ENCODE data around the gene TMEM123.
"Not testable (repeated sequence)": the region's sequence is repeated elsewhere in the genome, so short reads cannot be mapped to it uniquely, and the experiment has no call there.

Gene TMEM123

DNA sequence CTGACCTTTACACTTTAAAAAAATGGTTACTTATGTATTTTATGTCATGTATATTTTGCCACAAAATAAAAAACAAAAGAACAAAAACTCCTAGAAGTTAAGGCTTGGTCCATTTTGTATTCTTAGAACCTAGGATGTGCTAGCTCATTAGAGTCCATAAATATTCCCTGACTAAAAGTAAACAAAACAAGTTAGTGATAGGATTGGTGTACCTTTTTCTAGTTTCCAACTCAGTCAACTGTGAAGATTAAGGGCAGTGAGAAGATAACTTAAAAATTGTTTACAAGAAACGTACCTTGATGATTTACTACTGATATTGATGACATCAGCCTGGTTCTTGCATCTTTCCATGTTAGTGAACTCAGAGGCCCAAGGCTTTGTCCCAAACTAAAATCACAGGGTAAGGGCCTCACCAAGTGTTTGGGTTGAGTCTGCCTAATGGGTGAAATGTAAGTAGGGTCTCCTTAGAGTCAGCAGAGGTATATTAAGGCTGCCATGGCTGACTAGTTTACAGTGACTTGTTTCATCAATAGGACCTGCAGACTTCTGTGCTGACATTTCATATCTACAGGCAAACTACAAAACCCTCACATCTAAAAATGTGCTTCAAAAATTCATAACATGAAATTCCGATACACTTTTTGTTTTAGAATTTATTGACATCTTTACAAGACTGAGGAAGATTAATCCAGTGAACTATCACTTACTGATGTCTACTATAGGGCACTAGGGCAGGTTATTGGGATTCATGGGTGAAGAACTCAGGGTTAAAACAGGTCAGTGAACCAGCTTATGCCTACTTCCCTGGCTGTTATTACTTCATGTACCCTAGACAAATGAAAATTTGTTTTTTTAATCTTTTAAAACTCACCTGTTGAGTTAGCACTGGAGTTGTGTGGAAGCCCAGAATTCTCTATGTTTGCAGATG, 4.4 kb downstream of the TMEM123 start:
- DNase-seq = no peak

DNA sequence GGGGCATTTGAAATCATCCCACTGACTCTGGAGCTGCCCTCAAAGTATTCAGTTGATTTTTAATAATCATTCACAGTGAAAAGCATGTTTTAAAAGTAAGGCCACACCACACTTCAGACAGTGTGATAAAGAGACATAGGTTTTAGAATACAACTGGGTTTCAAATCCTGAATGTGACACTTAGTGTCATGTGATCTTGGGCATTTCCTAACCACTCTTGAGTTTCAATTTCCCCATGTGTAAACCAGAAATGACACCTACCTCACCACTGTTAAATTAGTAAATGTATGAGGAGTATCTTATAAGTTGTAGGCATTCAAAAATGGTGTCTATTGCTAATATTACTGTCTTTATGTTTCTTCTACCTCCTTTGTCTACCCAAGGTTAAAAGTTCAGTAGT, 5.4 kb downstream of the TMEM123 start:
- no peak for DNase-seq

DNA sequence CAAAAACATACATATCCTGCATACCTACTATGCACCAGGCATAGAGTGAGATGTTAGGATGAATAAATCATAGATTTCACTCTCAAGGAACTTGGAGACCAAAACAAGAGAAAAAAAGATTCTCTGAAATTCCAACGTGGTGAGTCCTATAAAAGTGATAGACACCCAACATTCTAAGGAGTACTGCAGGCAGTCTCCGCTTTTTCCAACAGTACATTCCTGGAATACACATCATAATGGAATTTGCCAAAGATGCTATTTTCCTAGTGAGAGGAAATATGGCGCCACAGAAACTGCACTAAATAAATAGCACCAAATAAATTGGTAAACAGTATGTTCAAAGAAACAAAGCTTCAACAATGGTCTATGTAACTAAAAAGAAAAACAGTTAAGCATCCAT, 6.0 kb downstream of the TMEM123 start:
- no peak for DNase-seq

DNA sequence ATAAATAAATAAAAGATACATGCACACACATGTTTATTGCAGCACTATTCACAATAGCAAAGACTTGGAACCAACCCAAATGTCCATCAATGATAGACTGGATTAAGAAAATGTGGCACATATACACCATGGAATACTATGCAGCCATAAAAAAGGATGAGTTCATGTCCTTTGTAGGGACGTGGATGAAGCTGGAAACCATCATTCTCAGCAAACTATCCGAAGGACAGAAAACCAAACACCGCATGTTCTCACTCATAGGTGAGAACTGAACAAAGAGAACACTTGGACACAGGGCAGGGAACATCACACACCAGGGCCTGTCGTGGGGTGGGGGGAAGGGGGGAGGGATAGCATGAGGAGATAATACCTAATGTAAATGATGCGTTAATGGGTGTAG, 7.9 kb downstream of the TMEM123 start:
- not testable (repeated sequence) for DNase-seq

DNA sequence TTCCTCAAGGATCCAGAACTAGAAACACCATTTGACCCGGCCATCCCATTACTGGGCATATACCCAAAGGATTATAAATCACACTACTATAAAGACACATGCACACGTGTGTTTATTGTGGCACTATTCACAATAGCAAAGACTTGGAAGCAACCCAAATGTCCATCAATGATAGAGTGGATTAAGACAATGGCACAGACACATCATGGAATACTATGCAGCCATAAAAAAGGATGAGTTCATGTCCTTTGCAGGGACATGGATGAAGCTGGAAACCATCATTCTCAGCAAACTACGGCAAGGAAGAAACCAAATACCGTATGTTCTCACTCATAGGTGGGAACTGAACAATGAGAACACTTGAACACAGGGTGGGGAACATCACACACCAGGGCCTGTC, 8.4 kb downstream of the TMEM123 start:
- not testable (repeated sequence) for DNase-seq

DNA sequence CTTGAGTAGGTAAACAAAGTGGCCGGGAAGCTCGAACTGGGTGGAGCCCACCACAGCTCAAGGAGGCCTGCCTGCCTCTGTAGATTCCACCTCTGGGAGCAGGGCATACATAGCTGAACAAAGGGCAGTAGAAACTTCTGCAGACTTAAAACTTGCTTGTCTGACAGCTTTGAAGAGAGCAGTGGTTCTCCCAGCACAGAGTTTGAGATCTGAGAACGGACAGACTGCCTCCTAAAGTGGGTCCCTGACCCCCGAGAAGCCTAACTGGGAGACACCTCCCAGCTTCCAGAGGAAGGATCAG, 13.6 kb downstream of the TMEM123 start:
- not testable (repeated sequence) for DNase-seq

DNA sequence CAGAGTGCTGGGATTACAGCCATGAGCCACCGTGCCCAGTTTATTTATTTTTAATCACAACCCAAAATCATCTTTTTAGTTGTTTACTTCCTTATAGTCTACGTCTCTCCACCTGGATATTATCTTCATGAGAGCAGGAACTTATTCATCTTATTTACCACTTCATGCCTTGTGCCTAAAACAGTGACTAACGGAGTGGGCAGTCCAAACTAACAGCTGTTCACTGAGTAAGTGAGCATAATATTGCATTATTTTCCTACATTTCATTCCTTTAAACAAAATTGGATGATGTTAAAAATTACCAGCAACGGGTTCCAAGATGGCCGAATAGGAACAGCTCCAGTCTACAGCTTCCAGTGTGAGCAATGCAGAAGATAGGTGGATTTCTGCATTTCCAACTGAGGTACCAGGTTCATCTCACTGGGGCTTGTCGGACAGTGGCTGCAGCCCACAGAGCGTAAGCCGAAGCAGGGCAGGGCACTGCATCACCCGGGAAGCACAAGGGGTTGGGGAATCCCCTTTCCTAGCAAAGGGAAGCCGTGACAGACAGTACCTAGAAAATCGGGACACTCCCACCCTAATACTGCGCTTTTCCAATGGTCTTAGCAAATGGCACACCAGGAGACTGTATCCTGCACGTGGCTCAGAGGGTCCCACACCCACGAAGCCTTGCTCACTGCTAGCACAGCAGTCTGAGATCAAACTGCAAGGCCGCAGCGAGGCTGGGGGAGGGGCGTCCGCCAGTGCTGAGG, 14.1 kb downstream of the TMEM123 start:
- no peak for DNase-seq

DNA sequence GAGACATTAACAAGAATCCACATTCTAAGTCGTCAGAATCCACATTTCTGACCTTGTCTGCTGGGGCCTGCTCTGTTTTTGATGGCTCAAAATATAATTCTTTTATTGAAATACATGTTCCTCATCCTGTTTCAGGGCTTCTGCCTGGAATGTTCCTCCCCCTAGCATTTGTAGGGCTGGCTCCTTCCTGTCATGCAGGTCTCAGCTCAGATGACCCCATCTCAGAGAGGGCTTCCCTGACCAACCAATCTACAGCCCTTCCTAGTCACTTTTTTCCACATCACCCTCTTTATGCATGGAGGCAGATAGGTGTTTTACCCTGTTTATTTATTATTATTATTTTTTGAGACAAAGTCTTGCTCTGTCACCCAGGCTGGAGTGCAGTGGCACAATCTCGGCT, 14.8 kb downstream of the TMEM123 start:
- no peak for DNase-seq

DNA sequence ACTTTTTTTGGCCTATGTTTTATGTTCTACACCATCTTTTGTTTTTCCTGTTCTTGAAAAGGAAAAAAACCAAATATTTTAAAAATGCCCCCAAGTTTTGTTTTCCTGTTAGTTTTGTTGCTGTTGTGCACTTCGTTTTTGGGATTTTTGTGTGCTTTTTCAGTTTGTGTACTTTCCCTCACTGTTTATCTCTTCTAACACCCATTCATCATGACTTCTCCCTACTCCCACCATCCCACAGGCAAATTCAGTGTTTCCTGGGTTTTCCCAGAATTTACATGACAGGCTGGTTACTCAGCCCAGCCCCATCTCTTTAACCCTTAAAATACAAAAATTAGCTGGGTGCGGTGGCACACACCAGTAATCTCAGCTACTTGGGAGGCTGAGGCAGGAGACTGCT, 15.6 kb downstream of the TMEM123 start:
- no peak for DNase-seq

DNA sequence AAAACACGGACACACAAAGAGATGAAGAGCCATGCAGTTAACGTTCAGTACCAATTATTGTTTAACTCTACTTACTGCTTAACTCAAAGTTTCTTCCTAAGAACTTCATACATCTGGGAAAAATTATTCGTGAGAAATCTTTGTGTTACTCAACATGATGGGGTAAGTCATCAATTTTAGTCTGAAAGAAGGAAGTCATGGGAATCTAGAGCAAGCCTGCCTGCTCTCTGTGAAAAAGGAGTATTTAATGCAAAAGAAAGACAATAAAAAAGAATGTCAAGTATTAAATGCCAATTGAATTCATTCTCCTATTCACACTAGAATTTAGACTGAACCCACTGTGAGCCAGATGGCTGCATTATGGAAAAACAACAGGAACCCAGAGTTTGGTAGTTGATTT, 16.0 kb downstream of the TMEM123 start:
- no peak for DNase-seq

DNA sequence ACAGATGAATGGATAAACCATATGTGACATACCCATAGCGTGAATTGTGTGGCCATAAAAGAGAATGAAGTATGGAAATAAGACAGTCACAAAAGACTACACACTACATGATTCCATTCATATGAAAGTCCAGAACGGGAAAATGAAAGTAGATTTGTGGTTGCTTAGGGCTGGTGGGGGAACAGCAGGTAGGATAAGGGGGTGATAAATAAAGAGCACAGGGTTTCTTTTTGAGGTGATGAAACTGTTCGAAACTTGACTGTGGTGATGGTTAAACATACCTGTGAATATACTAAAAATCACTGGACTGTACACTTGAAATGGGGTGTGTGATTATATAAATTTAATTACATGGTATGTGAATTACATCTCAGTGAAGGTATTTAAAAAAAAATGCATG, 16.9 kb downstream of the TMEM123 start:
- no peak for DNase-seq

DNA sequence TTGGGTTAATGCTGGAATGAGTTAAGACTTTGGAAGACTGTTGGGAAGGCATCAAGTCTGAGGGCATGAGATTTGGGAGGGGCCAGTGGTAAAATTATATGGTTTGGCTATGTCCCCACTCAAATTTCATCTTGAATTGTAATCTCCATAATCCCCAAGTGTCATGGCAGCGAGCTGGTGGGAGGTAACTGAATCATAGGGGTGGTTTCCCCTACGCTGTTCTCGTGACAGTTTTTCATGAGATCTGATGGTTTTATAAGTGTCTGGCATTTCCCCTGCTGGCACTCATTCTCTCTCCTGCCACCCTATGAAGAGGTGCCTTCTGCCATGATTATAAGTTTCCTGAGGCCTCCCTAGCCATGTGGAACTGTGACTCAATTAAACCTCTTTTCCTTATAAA, 19.0 kb downstream of the TMEM123 start:
- not testable (repeated sequence) for DNase-seq

DNA sequence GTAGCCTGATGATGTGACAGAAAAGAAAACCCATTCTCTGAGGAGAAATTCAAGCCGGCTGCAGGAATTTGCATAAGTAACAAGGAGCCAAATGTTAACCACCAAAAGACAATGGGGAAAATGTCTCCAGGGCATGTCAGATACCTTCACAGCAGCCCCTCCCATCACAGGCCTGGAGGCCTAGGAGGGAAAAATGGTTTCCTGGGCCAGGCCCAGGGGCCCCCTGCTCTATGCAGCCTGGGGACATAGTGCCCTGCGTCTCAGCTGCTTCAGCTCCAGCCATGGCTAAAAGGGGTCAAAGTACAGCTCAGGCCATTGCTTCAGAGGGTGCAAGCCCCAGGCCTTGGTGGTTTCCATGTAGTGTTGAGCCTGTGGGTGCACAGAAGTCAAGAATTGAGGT, 20.0 kb downstream of the TMEM123 start:
- not testable (repeated sequence) for DNase-seq

DNA sequence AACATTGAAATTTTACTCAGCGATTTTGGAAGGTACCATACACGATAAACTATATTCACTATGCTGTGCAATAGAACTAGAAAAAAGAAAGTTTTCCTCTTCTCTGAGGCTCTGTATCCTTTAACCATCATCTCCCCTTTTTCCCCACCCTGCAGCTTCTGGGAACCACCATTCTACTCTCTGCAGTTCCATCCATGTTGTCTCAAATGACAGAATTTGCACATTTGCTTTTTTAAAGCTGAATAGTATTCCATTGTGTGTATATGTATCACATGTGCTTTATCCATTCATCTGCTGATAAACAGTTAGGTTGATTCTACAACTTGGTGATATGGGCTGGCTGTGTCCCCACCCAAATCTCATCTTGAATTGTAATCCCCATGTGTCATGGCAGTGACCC, 21.2 kb downstream of the TMEM123 start:
- DNase-seq = no peak

DNA sequence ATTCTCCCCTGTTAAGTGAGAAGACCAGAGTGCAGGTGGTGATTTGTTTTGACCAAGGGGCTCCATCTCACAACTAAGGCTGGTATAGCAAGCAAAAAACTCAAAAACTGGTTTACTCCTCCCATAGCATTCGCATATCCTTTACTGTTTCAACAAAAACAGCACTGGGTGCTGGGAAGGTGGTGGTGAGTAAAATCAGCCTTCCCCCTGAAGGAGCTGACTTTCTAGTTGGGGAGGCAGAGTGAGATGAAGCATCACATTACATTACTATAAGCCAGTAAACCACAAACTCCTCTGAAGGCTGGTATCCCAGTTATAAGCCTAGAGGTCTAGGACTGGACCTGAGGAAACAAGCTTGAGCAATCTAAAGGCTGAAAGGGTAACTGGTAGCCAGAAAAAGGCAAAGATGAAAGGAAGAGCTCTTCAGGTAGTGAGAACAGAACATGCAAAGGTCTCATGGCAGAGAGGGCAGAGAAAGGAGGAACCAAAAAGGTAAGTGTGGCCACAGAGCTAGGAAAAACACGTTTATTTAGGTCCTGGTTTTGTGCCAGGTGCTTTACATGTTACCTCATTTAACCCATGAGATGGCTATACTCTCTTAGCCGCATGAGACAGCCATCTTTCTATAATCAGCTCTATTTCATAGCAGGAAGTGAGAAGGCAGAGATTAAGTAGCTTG, 22.3 kb downstream of the TMEM123 start:
- DNase-seq = no peak

DNA sequence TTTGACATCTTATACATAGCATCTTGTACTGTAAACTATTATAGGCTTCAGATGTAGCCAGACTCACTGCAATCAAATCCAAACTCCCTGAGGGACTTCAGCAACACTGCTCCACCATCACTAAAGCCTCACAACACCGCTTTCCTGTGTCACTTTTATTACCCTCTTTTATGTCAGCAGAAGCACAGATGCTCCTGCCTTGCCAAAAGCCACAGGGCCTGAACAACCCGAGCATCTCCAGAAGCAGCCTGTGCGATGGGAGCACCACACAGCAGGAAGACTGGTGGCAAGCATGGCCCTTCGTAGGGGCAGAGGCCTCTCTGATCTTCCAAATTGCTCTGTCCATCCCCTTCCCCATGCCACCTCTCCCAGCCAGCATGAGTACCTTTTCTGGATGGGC, 22.9 kb downstream of the TMEM123 start:
- DNase-seq = peak in 1 of 2 experiments; percentile 6

DNA sequence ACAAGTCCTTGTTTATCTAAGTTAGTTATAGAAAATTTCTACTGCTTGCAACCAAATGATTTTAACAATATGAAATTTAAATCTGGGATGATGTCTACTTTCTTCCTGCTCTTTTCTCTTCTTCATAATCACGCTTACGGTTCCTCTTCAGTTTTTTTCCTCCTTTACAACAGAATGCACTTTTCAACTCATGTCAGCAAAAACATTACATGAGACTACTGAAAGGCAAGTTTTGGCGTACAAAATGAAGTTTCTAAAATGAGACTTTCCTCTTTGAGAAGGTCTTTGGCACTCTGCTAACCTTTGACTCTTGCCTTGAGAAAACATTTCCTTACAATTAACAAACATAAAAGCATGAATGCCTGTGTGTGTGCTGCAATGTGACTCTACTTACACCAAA, 23.3 kb downstream of the TMEM123 start:
- DNase-seq = no peak

DNA sequence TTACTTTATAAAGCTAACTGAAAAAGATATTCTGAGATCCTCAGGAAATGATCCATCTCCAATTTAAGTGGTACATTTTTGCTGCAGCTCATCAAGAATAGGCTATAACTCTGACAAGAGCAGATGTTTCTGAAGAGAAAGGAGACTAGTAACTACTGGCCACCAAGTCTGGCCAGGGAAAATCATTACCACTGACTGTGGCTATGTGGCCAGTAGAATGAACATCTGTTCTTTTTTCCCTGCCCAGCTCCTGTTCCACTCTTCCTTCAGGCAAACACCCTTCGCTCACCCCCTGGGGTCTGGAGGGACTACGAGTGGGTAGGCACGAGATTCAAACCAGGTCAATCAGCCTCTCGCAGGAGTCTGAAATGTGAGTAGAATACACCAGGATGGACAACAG, 23.9 kb downstream of the TMEM123 start:
- peak in 1 of 2 experiments; percentile 67 for DNase-seq

DNA sequence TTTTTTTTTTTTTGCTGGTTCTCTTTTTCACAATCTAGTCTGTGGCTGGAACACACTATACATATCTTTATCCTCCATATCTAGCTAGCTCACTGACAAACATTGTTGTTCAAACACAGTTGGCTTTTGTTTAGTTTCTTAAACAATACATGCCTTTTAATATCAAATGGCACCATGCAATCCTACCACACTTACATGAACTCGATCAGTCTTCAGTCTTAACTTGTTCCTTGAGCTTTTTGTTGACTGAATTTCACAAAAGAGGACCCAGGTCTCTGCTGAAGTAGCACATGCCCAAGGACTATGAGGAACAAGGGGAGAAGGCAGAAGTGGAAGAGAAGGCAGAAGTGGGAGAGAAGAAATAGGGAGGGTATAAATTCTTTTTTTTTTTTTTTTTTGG, 25.5 kb downstream of the TMEM123 start:
- no peak for DNase-seq

DNA sequence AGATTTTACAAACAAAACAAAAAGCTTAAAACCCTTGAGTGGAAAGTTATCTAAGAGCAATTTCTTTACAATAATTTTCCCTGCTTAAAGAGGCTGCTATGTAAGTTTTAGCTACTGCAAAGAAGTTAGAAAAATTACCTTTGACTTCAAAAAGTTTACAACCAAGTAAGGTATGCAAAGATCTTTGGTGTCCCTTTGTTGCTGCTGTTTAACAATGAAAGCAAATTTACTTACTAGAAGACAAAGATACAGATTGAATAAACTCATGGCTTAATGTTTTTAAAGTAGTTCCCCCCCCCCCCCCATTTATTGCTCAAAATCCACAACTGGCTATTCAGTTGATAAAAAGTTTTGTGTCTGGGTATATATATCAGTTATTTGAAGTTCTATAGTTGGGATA, 26.0 kb downstream of the TMEM123 start:
- no peak for DNase-seq

DNA sequence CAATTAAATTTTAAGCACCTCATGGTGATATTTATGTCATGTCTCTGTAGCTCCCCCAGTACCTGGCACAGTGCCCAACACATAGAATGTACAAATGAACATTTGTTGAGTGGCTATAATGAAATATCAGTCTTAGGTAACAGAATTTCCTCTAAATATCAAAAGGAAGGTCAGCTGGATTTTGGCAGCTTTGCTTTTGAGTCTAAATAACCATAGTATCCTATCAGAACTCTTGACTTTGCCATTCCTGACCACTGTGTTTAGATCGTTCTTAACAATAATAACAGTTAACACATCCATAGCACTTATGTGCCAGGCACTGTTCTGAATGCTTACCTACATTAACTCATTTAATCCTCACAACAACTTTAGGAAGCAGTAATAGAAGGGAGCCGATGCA, 26.6 kb downstream of the TMEM123 start:
- DNase-seq = no peak

DNA sequence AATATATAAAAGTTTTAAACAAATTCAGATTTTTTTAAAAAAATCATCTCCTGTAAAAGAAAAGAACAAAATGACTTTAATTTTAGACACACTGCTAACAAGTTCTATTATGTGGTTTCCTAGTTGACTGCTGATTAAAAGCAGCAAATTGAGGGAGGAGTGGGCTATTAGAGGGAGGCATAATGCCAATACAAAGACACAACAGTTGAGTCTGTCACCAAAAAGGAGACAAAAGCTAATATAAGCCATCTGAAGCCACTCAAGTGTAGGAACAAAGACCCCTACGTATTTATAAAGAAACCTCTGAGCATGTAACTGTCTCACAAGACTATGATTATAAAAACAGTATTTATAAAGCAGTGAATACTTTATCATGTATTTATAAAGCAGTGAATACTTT, 28.6 kb downstream of the TMEM123 start:
- DNase-seq = no peak

DNA sequence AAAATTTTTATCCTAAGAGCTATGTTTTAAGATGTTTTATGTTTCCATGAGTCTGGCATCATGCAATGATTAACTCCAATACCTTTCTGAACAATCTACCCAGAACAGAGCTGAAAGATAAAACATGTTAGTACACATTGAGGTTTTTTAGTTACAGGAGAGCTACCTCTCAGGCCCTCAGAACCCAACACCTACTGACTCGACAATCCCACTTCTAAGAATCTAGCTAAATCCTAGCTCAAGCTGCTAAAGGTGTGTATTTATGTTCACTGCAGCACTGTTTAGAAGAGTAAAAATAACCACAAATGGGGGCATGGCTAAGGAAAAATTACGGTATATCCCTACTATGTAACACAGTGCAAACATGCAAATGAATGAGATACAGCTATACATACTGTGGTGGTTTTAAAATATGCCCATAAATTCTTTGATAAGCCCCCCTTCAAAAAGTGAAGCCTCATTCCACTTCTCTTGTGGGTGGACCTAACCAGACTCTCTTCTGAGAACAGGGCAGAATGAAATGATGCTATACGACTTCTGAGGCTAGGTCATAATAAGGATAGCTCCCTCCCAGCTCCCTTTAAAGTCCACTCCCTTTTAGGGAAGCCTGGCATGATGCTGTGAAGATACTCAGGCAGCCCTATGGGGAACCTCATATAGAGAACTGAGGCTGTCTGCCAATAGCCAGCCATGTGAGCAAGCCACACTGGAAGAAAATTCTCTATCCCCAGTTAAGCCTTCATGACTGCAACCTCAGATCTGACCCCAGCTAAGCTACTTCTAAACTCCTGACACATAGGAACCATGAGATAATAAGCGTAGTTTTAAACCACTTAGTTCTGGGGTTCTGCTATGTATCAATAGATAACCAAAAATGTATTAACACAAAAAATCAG, 29.5 kb downstream of the TMEM123 start:
- no peak for DNase-seq
